ENCODE measurements around the gene ZNF740. TPM values are rescaled to one million over a fixed set of nuclear protein-coding genes. Genes with fewer than 3 reads are reported as not detected.

Gene ZNF740
- total and polyA plus RNA-seq, 10 of the 15 experiments (the other 5 are each of a cell fraction or from before 2014, with no cell fraction given): 1.4 to 33.6 (median 11.3) TPM

- Histone ChIP-seq H3K4me2 (ENCODE audit: control insufficient read depth, insufficient read depth) (no peak overlapping the region), H3K9ac (ENCODE audit: control insufficient read depth, insufficient read depth, low read length) (no peak overlapping the region), H3K79me2 (ENCODE audit: control insufficient read depth, insufficient read depth, low read length) (no peaks in the 10 kb centered on the region), H4K20me1 (ENCODE audit: control insufficient read depth, insufficient read depth) (no peaks in the 10 kb centered on the region), H3K4me1 (ENCODE audit: control insufficient read depth, insufficient read depth, low read length) (peaks cover 22% of the 10 kb centered on the region), H3K4me3 (no peak overlapping the region), H3K27ac (ENCODE audit: control insufficient read depth, insufficient read depth) (no peak overlapping the region), H3K9me3 (replicated peaks; ENCODE audit: control insufficient read depth, insufficient read depth, low read length) (no peaks in the 10 kb centered on the region), H3K27me3 (replicated peaks in 1 of 2; ENCODE audit: control insufficient read depth in 2 of 2, insufficient read depth in 2 of 2, low read length in 1 of 2) (peaks cover 0 to 6% of the 10 kb centered on the region in 2 experiments; a peak in 2 of 4 replicates), H3K36me3 (ENCODE audit: control insufficient read depth in 2 of 2, insufficient read depth in 2 of 2, low read length in 1 of 2) (no peaks in the 10 kb centered on the region), H2AFZ (ENCODE audit: control insufficient read depth, low read depth, low read length) (no peak overlapping the region)
- DNase-seq (ENCODE audit: low read depth, low spot score) (no peak), FAIRE-seq (no peak), ATAC-seq (no peak)
- no TSS peak for BruUV-seq (replicated peaks)
- ChIA-PET RAD21 (ENCODE audit: unreplicated experiment) (interaction anchor here (1.5 kb wide), 1 partner anchor 9 kb away, joined by 4 read pairs; no protein-coding TSS in a partner anchor), SMC1A (ENCODE audit: uncharacterized antibody, unreplicated experiment) (no interaction called here), CTCF (interaction anchor here (1.2 kb wide), 1 partner anchor 20 kb away, joined by 5 read pairs; no protein-coding TSS in a partner anchor), POLR2A (interaction anchor here (0.6 kb wide), 1 partner anchor 382 kb away, joined by 5 read pairs; no protein-coding TSS in a partner anchor)
- 27% methylated on average over 10 of the region's 12 CpGs for WGBS (ENCODE audit: insufficient coverage, insufficient replicate concordance, low lambda C conversion rate, missing lambda C conversion rate)
- no peak for TF ChIP-seq BCL11A (IDR thresholded peaks at IDR 0.05; ENCODE audit: low read depth, low read length)
- TF ChIP-seq IRF3 (IDR thresholded peaks at IDR 0.05): no peak
- no peak for TF ChIP-seq HDAC2 (IDR thresholded peaks at IDR 0.05)
- TF ChIP-seq TCF7 (IDR thresholded peaks at IDR 0.05; ENCODE audit: borderline replicate concordance): no peak
- TF ChIP-seq MYC (IDR thresholded peaks at IDR 0.05; ENCODE audit: insufficient read depth, insufficient read length, insufficient replicate concordance, low read length, severe bottlenecking): no peak
- no peak for TF ChIP-seq NFYB (IDR thresholded peaks at IDR 0.05; ENCODE audit: insufficient read depth, low read depth, low read length)
- TF ChIP-seq CBX3 (IDR thresholded peaks at IDR 0.05; ENCODE audit: borderline replicate concordance, low read depth): no peak
- TF ChIP-seq BMI1 (IDR thresholded peaks at IDR 0.05; ENCODE audit: borderline replicate concordance): no peak
- TF ChIP-seq RFX5 (IDR thresholded peaks at IDR 0.05; ENCODE audit: low read depth, low read length): no peak
- no peak for TF ChIP-seq IKZF2 (IDR thresholded peaks at IDR 0.05)
- TF ChIP-seq CREM (IDR thresholded peaks at IDR 0.05; ENCODE audit: low read depth): no peak
- TF ChIP-seq LARP7 (IDR thresholded peaks at IDR 0.05): no peak
- TF ChIP-seq MLLT1 (IDR thresholded peaks at IDR 0.05): no peak
- in situ Hi-C loops (cut with MboI): no loop called here
- intact Hi-C loops (cut with micrococcal nuclease; ENCODE audit: unreplicated experiment): no loop called here
Measured at GRCh38 chr12:53234271-53234914, 53.9 kb downstream of the ZNF740 start.

Data from GM12878 (cell line).